BJ (cell line): ENCODE measurements around the gene TOMM5. TPM values are rescaled to one million over a fixed set of nuclear protein-coding genes. Genes with fewer than 3 reads are reported as not detected.

Source experiments
- CTCF ChIA-PET: fragments of 350-600 bp; formaldehyde crosslinking; extraction: SDS; loops from one replicate; lab custom pipeline; 2021; ENCODE audit warnings: antibody characterized with exemption, inconsistent platforms; lab: Yijun Ruan, JAX
- POLR2A ChIA-PET: fragments of 300-600 bp; sonication (Branson Sonifier 250); formaldehyde crosslinking; extraction: SDS; loops from one replicate; lab custom pipeline; 2021; ENCODE audit warnings: antibody characterized with exemption; lab: Charles Lee
- DNase-seq: peaks from one replicate; pipeline ENCODE4 v3.0.0-alpha.2; 2011; ENCODE audit warnings: low read depth
- H3K27me3 ChIP-seq: 2 replicates; pipeline ENCODE4 v1.6.0; 2011; ENCODE audit warnings: low read length; ENCODE audit not compliant: control insufficient read depth, insufficient read depth
- H3K36me3 ChIP-seq: 2 replicates; pipeline ENCODE4 v1.5.1; 2011; ENCODE audit warnings: low read length; ENCODE audit not compliant: control insufficient read depth, insufficient read depth
- H3K4me3 ChIP-seq: 2 replicates; pipeline ENCODE4 v1.5.1; 2011; ENCODE audit warnings: low read depth, mild to moderate bottlenecking, control low read depth, low read length
- polyA plus RNA-seq: library from polyadenylated mRNA; depleted of rRNA; stranded (reverse); fragments of >200 nt; gene quantifications from 2 replicates; pipeline ENCODE4 v1.2.3, GENCODE V29; 2011
- TF ChIP-seq, protein P1 (sequence below): IDR thresholded peaks from 2 replicates; pipeline ENCODE4 v1.5.1; 2011; ENCODE audit warnings: low read depth, mild to moderate bottlenecking, control low read depth, inconsistent platforms, low read length, moderate library complexity; ENCODE audit not compliant: insufficient read depth

TOMM5 gene
- polyA plus RNA-seq, 1 experiment, result 109 TPM

DNA sequence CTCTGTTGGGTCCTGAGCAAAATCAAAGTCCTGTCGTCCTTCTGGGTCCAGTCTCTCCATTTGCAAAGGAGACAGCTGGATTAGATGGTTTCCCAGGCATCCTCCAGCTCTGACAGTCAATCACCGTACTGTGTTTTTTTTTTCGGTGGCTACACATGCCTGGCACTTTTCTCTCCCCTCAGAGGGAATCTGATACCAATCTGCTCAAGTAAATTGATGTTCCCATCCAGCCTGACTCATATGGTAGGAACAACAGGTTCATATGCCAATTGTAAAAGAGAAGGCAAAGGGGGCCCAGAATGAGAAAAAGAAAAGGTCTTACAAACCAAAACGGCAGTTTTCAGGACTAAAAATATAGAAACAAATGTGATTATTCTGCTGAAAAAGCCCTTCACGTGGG lies 17.4 kb downstream of the TOMM5 start:
- H3K4me3 ChIP-seq, result peak overlapping the region; percentile 88; the same call in 1 of the 2 replicates
- POLR2A ChIA-PET, result interaction anchor here (1.1 kb wide), 1 partner anchor 88 kb away, joined by 5 read pairs; no protein-coding TSS in a partner anchor
- DNase-seq, result no peak
- TF ChIP-seq, protein P1, sequence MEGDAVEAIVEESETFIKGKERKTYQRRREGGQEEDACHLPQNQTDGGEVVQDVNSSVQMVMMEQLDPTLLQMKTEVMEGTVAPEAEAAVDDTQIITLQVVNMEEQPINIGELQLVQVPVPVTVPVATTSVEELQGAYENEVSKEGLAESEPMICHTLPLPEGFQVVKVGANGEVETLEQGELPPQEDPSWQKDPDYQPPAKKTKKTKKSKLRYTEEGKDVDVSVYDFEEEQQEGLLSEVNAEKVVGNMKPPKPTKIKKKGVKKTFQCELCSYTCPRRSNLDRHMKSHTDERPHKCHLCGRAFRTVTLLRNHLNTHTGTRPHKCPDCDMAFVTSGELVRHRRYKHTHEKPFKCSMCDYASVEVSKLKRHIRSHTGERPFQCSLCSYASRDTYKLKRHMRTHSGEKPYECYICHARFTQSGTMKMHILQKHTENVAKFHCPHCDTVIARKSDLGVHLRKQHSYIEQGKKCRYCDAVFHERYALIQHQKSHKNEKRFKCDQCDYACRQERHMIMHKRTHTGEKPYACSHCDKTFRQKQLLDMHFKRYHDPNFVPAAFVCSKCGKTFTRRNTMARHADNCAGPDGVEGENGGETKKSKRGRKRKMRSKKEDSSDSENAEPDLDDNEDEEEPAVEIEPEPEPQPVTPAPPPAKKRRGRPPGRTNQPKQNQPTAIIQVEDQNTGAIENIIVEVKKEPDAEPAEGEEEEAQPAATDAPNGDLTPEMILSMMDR, result no peak
- CTCF ChIA-PET, result interaction anchor here (1.4 to 1.7 kb wide), 2 partner anchors 9 to 13 kb away, joined by 3 to 7 read pairs; no protein-coding TSS in a partner anchor
- no peaks in the 10 kb centered on the region; the same call in 1 of the 2 replicates for H3K36me3 ChIP-seq
- no peaks in the 10 kb centered on the region for H3K27me3 ChIP-seq

DNA sequence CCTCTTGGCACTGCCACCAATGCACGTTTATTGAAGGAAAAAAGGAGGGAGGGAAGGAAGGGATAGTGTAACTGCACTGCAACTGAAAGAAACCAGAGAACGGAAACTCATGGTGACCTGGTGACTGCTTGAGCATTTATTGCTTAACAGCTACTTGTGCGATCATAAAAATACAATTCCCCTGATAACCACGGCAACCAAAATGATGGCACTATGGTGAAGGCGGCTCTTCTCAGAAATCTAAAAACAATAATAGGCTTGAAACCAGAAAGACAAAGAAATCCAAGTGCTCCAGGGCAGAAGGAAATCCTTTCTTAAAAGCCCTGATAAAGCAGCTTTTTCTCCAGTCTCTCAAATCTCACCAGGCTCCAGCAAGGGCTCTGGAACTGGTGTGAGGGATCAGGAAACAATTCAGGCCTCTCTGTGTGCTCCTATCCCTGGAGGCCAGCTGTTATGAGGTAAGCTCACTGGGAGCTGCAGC lies 18.1 kb downstream of the TOMM5 start:
- TF ChIP-seq, protein P1, result no peak
- peak; percentile 41 for DNase-seq
- H3K36me3 ChIP-seq, result no peaks in the 10 kb centered on the region; the same call in 1 of the 2 replicates
- 0 out of 2 replicates have a peak overlapping the region, but pooled peaks have one; percentile 3 for H3K4me3 ChIP-seq
- CTCF ChIA-PET, result interaction anchor here (0.6 to 1.7 kb wide), 2 partner anchors 8 to 9 kb away, joined by 3 to 7 read pairs; no protein-coding TSS in a partner anchor
- POLR2A ChIA-PET, result interaction anchor here (0.5 kb wide), 1 partner anchor 169 kb away, joined by 12 read pairs; no protein-coding TSS in a partner anchor
- H3K27me3 ChIP-seq, result no peaks in the 10 kb centered on the region

DNA sequence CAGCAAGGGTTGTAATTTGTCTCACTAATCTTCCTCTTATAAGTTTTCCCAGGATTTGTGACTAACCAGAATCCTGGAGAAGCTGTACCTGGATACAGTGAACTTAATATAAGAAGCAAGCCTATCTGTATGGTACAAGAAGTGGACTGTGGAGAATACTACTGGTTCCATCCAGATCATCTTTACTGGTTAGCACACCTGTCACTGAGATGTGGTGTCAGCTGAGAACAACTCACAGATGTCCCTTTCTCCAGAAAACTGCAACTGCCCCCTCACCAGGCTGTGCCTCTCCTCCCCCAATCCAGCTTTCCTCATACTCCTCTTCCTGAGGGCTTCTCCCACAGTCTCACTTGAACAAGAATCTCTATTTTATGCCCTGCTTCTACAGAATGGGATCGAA lies 21.1 kb downstream of the TOMM5 start:
- H3K27me3 ChIP-seq, result no peaks in the 10 kb centered on the region
- POLR2A ChIA-PET, result no interaction called here
- H3K4me3 ChIP-seq, result no peak overlapping the region
- TF ChIP-seq, protein P1, result no peak
- CTCF ChIA-PET, result no interaction called here
- DNase-seq, result no peak
- H3K36me3 ChIP-seq, result no peaks in the 10 kb centered on the region; the same call in 1 of the 2 replicates

DNA sequence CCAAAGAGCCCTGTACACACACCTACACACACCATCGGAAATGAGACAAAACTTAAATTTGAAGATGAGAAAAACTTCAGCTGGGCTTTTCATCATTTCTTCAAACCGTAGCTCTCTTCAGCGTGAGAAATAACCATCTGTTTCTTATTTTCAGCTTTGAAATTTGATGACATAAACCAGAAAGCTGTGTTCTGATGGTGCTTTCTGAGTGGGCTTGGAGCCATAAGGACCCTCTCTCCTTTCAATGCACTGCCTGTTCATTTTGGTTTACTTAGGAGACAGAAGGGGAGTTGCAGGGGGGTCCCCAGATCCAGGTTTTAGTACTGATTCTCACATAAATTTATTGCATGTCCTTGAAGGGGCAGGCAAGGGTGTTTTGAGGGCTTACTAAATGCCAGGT lies 25.7 kb downstream of the TOMM5 start:
- POLR2A ChIA-PET, result no interaction called here
- CTCF ChIA-PET, result interaction anchor here (0.8 to 1.9 kb wide), 3 partner anchors 9 to 238 kb away, joined by 3 to 5 read pairs (median 4); partner anchors contain the start of gene TOMM5
- TF ChIP-seq, protein P1, result no peak
- Histone ChIP-seq H3K36me3 (no peaks in the 10 kb centered on the region; the same call in 1 of the 2 replicates), H3K4me3 (no peak overlapping the region), H3K27me3 (no peaks in the 10 kb centered on the region)
- no peak for DNase-seq
